Gastroesophageal sphincter (tissue), 4 donors: Measurements from ENCODE around the gene RABL2B. TPM values are rescaled to one million over a fixed set of nuclear protein-coding genes. Genes with fewer than 3 reads are reported as not detected.

Source experiments
- ATAC-seq: fragments of 150-250 bp; one replicate; pipeline ENCODE4 v1.9.1; 2016; ENCODE audit warnings: mild to moderate bottlenecking, moderate library complexity
- H3K27ac ChIP-seq, 4 donors: fragments of 200-600 bp; sonication (generic) in 3 of 4; 1 replicate in 3 of 4; 2 replicates in 1 of 4; pipeline ENCODE4 v1.5.1; 2016 to 2019
- H3K27me3 ChIP-seq: fragments of 200-600 bp; sonication (generic); one replicate; pipeline ENCODE4 v1.5.1; 2019
- H3K36me3 ChIP-seq, 2 donors: fragments of 200-600 bp; sonication (generic); one replicate each; pipeline ENCODE4 v1.5.1; 2019; ENCODE audit warnings: control low read depth in 1 of 2
- H3K4me1 ChIP-seq, 3 donors: fragments of 200-600 bp; sonication (generic); 1 replicate in 2 of 3; 2 replicates in 1 of 3; pipeline ENCODE4 v1.5.1; 2016 to 2019; ENCODE audit warnings: control low read depth in 2 of 3
- H3K4me3 ChIP-seq, 2 donors: fragments of 200-600 bp; sonication (generic); one replicate each; pipeline ENCODE4 v1.5.1; 2019; ENCODE audit warnings: mild to moderate bottlenecking in 1 of 2, moderate library complexity in 1 of 2
- H3K9me3 ChIP-seq, 3 donors: fragments of 200-600 bp; sonication (generic); one replicate each; pipeline ENCODE4 v1.5.1; 2017 to 2019; ENCODE audit warnings: control low read depth in 2 of 3
- EP300 ChIP-seq: sonication (generic); formaldehyde crosslinking; IDR thresholded peaks from one replicate; pipeline ENCODE4 v1.6.1; 2017; ENCODE audit warnings: antibody characterized with exemption, mild to moderate bottlenecking
- POLR2A ChIP-seq, 2 donors: fragments of 450-650 bp; IDR thresholded peaks; one replicate each; pipeline ENCODE4 v1.6.1; 2017; ENCODE audit warnings: antibody characterized with exemption in 2 of 2, mild to moderate bottlenecking in 2 of 2, moderate library complexity in 1 of 2
- POLR2AphosphoS5 ChIP-seq: sonication (generic); formaldehyde crosslinking; IDR thresholded peaks from one replicate; pipeline ENCODE4 v1.6.1; 2017; ENCODE audit warnings: antibody characterized with exemption
- WGBS, 2 donors: methylation state at CpG; one replicate each; pipeline ENCODE4 v1.1.5; 2018; ENCODE audit warnings: low coverage in 1 of 2; 5-methylcytosine and 5-hydroxymethylcytosine counted together
- total RNA-seq, 4 donors: library from RNA; depleted of rRNA; stranded (reverse); fragments of >200 nt; gene quantifications; one replicate each; pipeline ENCODE4 v1.1.0, GENCODE V29; 2016
- TF ChIP-seq, protein P1 (sequence below), 4 experiments: fragments of 200-600 bp in 2 of 4; fragments of 450-650 bp in 2 of 4; sonication (generic) in 1 of 4; IDR thresholded peaks; one replicate each; pipeline ENCODE4 v1.5.1; 2017 to 2019; ENCODE audit warnings: antibody characterized with exemption in 4 of 4, mild to moderate bottlenecking in 2 of 4, moderate library complexity in 2 of 4

Gene RABL2B
- total RNA-seq, 4 donors from 2014 or later, result 4.9 to 19.3 (median 15.9) TPM

DNA sequence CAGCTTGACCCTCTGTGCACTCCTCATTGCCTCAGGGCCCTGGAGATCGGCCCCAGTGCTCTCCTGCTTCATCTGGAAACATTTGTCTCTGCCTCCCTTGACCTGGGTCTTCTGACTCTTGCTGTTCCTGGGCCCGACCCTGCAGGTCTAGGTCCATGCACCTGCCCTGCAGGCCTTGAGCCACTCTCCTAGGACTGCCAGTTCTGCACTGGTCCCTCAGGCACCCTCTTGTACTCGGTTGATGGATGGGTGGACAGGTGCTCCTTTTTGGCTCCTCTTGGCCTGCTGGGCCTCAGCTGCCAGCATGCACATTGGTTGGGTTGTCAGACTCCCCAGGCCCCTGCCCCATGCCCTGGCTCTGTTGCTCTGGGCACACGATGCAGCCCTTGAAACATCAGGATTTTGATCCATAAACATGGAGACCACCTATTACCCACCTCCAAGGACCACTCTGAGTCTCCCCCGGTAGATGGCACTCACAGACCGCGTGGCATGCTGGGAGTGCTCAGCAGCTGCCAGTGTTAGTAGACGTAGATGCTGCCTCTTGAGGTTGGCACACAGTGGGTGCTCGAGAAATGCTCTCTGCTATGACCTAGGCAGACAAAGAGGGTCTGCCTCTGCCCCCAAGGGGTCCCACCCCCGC, 65.6 kb downstream of the RABL2B start:
- Histone ChIP-seq H3K27ac (no peak overlapping the region), H3K36me3 (peaks cover 0 to 30% of the 10 kb centered on the region in 2 donors), H3K9me3 (no peaks in the 10 kb centered on the region), H3K4me3 (no peak overlapping the region), H3K4me1 (peaks cover 0 to 23% (median 2%) of the 10 kb centered on the region in 3 donors), H3K27me3 (peaks cover 39% of the 10 kb centered on the region)
- ATAC-seq, result no peak
- TF ChIP-seq EP300, result no peak
- TF ChIP-seq POLR2AphosphoS5, result no peak
- TF ChIP-seq POLR2A (IDR thresholded peaks at IDR 0.05), result no peak
- TF ChIP-seq, protein P1, sequence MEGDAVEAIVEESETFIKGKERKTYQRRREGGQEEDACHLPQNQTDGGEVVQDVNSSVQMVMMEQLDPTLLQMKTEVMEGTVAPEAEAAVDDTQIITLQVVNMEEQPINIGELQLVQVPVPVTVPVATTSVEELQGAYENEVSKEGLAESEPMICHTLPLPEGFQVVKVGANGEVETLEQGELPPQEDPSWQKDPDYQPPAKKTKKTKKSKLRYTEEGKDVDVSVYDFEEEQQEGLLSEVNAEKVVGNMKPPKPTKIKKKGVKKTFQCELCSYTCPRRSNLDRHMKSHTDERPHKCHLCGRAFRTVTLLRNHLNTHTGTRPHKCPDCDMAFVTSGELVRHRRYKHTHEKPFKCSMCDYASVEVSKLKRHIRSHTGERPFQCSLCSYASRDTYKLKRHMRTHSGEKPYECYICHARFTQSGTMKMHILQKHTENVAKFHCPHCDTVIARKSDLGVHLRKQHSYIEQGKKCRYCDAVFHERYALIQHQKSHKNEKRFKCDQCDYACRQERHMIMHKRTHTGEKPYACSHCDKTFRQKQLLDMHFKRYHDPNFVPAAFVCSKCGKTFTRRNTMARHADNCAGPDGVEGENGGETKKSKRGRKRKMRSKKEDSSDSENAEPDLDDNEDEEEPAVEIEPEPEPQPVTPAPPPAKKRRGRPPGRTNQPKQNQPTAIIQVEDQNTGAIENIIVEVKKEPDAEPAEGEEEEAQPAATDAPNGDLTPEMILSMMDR (IDR thresholded peaks at IDR 0.05), result no peak
- WGBS, 2 donors, result 43 to 73% methylated on average over 1 to 2 of the region's 10 CpGs

Other genes with a start within 250 kb of the RABL2B start
- under 1 TPM in 3 of 4 donors, not detected in 1; 0.08 to 0.31 (median 0.27) TPM for gene KLHDC7B, start 237.7 kb downstream of the RABL2B start, total RNA-seq
- not detected for gene SYCE3, start 220.7 kb downstream of the RABL2B start, total RNA-seq
- gene CPT1B, start 205.2 kb downstream of the RABL2B start, total RNA-seq, result 10 to 100 TPM in 1 of 4 donors, 1 to 10 TPM in 3; 3.1 to 13.4 (median 6.5) TPM
- gene CHKB, start 200.8 kb downstream of the RABL2B start, total RNA-seq, result 10 to 100 TPM; 16.6 to 39.8 (median 33.1) TPM
- gene MAPK8IP2, start 182.8 kb downstream of the RABL2B start, total RNA-seq, result 1 to 10 TPM in 3 of 4 donors, under 1 TPM in 1; 0.93 to 3.7 (median 2.3) TPM
- gene ARSA, start 155.5 kb downstream of the RABL2B start, total RNA-seq, result 10 to 100 TPM; 19.5 to 40.0 (median 21.0) TPM
- 10 to 100 TPM in 2 of 4 donors, 1 to 10 TPM in 2; 5.9 to 20.5 (median 13.0) TPM for gene SHANK3, start 110.8 kb downstream of the RABL2B start, total RNA-seq
- gene ACR, start 45.4 kb downstream of the RABL2B start, total RNA-seq, result not detected